Epithelial cell of proximal tubule (primary cell): ENCODE data around the gene ANKLE1. TPM values are rescaled to one million over a fixed set of nuclear protein-coding genes. Genes with fewer than 3 reads are reported as not detected.

Experiments
- DNase-seq: peaks from one replicate; pipeline ENCODE4 v3.0.0-alpha.2; 2011; ENCODE audit warnings: low read depth
- H3K4me3 ChIP-seq: 2 replicates; pipeline ENCODE4 v1.5.1; 2011; ENCODE audit warnings: low read depth, mild to moderate bottlenecking, low read length
- CTCF ChIP-seq: conservative IDR thresholded peaks from 2 replicates; pipeline ENCODE4 v1.5.1; 2012; ENCODE audit warnings: low read depth, mild to moderate bottlenecking, low read length
- total RNA-seq: library from RNA; depleted of rRNA; stranded (reverse); fragments of >200 nt; gene quantifications from 2 replicates; pipeline ENCODE4 v1.2.3, GENCODE V29; 2015

The ANKLE1 gene
- total RNA-seq, 1 donor from 2014 or later, result 4.1 TPM

GRCh38 chr19:17237747-17238706 lies 43.7 kb upstream of the ANKLE1 start:
- no peak overlapping the region for H3K4me3 ChIP-seq
- DNase-seq, result no peak
- no peak for TF ChIP-seq CTCF

GRCh38 chr19:17240062-17240752 lies 41.5 kb upstream of the ANKLE1 start:
- no peak for TF ChIP-seq CTCF
- H3K4me3 ChIP-seq, result no peak overlapping the region
- DNase-seq, result no peak

- no peak overlapping the region for H3K4me3 ChIP-seq
- no peak for DNase-seq
- no peak for TF ChIP-seq CTCF
Measured at GRCh38 chr19:17240826-17241399, 40.8 kb upstream of the ANKLE1 start.

GRCh38 chr19:17242431-17243208 lies 39.1 kb upstream of the ANKLE1 start:
- H3K4me3 ChIP-seq, result peak overlapping the region; percentile 73
- TF ChIP-seq CTCF, result no peak
- no peak for DNase-seq

GRCh38 chr19:17243211-17243829 lies 38.4 kb upstream of the ANKLE1 start:
- peak overlapping the region; percentile 73 for H3K4me3 ChIP-seq
- no peak for DNase-seq
- TF ChIP-seq CTCF, result no peak
